ENCODE results near the gene TOLLIP. TPM values are rescaled to one million over a fixed set of nuclear protein-coding genes. Genes with fewer than 3 reads are reported as not detected.

The TOLLIP gene
- total RNA-seq, 4 donors from 2014 or later = 114 to 167 (median 129) TPM

- no peak for TF ChIP-seq POLR2A (IDR thresholded peaks at IDR 0.05)
- TF ChIP-seq, protein P1, sequence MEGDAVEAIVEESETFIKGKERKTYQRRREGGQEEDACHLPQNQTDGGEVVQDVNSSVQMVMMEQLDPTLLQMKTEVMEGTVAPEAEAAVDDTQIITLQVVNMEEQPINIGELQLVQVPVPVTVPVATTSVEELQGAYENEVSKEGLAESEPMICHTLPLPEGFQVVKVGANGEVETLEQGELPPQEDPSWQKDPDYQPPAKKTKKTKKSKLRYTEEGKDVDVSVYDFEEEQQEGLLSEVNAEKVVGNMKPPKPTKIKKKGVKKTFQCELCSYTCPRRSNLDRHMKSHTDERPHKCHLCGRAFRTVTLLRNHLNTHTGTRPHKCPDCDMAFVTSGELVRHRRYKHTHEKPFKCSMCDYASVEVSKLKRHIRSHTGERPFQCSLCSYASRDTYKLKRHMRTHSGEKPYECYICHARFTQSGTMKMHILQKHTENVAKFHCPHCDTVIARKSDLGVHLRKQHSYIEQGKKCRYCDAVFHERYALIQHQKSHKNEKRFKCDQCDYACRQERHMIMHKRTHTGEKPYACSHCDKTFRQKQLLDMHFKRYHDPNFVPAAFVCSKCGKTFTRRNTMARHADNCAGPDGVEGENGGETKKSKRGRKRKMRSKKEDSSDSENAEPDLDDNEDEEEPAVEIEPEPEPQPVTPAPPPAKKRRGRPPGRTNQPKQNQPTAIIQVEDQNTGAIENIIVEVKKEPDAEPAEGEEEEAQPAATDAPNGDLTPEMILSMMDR (IDR thresholded peaks at IDR 0.05) = no peak
- intact Hi-C loops (cut with DNase I; ENCODE audit: low total_unique reads) = no loop called here
- H3K4me3 ChIP-seq (ENCODE audit: low read depth, poor library complexity, severe bottlenecking) = no peak overlapping the region
- 46 to 49% methylated on average over 24 of the region's 27 CpGs for WGBS, 2 donors
- peak in 1 of 2 donors; percentile 84 for DNase-seq (ENCODE audit: low spot score in 2 of 2)
Observed at GRCh38 chr11:1224491-1225385, 84.7 kb downstream of the TOLLIP start.

Small RNA genes lying within 50 kb of the gene (microRNA-seq; reads per million reads assigned to microRNA genes)
- gene MIR6744 (ENCODE audit: borderline number of aligned reads in 1 of 2, borderline replicate concordance in 2 of 2) = 0 reads per million in 2 donors

Other genes with a start within 250 kb of the TOLLIP start
- under 1 TPM in 1 of 4 donors, not detected in 3; 0.02 TPM for gene MUC2, start 234.8 kb downstream of the TOLLIP start, total RNA-seq
- under 1 TPM in 3 of 4 donors, not detected in 1; 0.02 to 0.04 (median 0.03) TPM for gene MUC5AC, start 151.7 kb downstream of the TOLLIP start, total RNA-seq
- gene MUC5B, start 86.6 kb downstream of the TOLLIP start, total RNA-seq = under 1 TPM in 3 of 4 donors, not detected in 1; 0.22 to 0.61 (median 0.29) TPM
- under 1 TPM in 2 of 4 donors, not detected in 2; 0.23 to 0.68 TPM for gene BRSK2, start 80.3 kb upstream of the TOLLIP start, total RNA-seq
- 100 to 1,000 TPM in 1 of 4 donors, 10 to 100 TPM in 3; 84.8 to 126 (median 93.8) TPM for gene MOB2, start 177.1 kb upstream of the TOLLIP start, total RNA-seq